Measurements from ENCODE around the gene CDRT4. TPM values are rescaled to one million over a fixed set of nuclear protein-coding genes. Genes with fewer than 3 reads are reported as not detected.
"Not testable (repeated sequence)": the region's sequence is repeated elsewhere in the genome, so short reads cannot be mapped to it uniquely, and the experiment has no call there.

CDRT4 gene
- total RNA-seq, 1 donor from 2014 or later, result 4.8 TPM

DNA sequence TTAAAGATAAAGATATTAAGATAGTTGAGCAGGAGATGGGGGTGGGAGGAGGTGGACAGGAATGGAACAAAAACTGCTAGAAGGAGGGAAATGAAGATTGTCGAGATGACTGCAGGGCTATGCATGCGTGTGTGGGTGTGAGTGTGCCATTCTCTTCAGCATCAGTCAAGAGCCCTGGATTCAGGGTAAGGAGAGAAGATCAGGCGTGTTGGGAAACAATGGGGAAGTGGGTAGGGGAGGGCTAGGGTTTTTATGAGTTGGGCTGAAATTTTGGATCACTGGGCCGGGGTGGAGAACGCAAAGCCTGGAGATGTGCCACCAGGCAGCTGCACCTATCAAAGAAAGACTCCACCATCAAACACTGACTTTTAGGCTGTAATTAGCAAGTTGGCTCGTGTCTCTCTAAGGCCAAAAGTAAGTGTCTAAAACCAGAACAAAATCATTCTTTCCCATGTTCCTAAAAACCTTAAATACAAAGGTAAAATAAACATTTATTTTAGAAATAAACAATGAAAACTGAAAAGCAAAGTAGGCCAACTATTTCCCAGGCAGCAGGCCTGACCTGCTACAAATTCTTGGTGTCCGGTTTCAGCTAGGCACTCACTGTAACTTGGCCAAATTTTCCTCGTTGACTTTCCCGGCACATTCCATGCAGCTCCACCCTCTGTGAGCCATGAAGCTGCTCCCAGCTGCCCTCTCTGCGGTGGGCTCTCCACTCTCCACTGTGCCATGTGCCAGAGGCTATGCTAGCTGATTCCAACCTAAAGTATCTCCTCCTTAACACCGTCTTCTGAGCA lies 4.2 kb downstream of the CDRT4 start:
- no peak for DNase-seq (ENCODE audit: extremely low read depth, low read depth, low spot score)

DNA sequence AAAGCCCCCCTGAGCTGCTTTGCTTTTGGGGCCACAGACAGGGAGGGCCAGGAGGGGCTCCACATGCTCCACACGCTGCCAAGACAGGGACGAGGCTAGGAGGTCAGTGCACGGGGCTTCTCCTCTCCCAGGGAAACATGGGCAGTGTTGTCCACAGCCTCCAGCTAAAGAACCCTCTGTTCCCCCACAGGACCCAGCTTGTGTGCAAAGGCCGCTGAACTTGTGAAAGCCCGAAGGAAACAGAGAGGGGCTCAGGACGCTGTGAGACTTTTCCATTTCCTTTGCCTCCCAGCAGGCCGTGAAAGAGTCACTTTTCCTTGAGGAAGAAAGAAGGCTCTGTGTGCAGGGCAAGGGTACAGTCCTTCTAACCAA lies 9.7 kb downstream of the CDRT4 start:
- DNase-seq (ENCODE audit: extremely low read depth, low read depth, low spot score), result no peak

DNA sequence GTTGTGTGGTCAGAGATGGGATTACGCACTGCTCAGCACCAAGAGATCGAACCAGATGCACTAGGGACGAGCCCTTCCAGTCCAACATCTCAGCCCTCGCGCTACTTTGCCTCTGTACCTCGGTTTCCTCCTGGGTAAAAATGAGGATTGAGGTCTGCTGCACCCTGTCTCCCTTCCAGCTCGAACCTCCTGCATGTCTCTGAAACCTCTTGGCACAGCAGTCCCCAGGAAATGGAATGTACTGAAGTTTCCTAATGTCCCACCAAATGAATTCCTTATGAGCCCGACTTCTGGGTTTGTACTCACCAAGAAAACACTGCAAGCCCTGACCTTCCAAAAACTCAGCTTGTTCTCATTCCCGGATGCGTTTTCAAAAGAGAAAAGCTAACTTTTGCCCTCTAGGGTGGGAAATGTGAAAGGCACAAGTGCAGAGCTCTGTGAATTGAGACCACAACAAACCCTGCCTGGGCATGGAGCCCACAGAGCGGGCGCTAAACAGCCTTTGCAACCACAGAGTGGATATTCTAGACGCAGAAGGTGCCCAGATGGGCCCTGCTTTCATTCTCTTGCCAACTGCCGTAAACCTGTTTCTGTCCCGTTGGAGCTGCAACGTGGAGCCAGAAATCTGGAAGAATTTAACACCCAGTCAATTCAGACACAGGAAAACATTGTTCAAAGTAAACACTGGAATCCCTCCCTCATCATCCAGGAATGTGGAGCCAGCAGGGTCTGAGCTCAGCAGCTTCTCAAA lies 10.3 kb downstream of the CDRT4 start:
- no peak for DNase-seq (ENCODE audit: extremely low read depth, low read depth, low spot score)

DNA sequence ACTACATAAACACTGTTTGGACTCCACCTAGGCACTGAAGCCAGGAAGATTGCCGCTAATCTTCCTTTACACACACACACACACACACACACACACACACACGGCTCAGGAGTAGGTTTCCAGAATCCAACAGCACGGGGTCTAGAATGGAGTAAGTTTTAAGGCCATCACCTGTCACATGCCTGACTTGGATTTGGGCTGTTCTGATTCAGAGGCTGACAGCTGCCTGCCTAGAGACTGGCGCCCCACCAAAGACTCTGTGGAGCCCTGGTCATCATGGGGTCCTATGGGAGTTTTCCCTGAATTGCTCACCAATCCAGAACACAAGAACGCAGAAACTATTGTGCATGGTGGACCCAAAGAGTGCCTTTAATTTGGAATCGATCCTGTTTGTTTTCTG lies 10.9 kb downstream of the CDRT4 start:
- DNase-seq (ENCODE audit: extremely low read depth, low read depth, low spot score), result no peak

GRCh38 chr17:15454346-15454745 lies 13.1 kb downstream of the CDRT4 start:
- no peak for DNase-seq (ENCODE audit: extremely low read depth, low read depth, low spot score)

GRCh38 chr17:15453782-15454181 lies 13.6 kb downstream of the CDRT4 start:
- no peak for DNase-seq (ENCODE audit: extremely low read depth, low read depth, low spot score)

GRCh38 chr17:15453246-15453645 lies 14.2 kb downstream of the CDRT4 start:
- DNase-seq (ENCODE audit: extremely low read depth, low read depth, low spot score), result no peak

DNA sequence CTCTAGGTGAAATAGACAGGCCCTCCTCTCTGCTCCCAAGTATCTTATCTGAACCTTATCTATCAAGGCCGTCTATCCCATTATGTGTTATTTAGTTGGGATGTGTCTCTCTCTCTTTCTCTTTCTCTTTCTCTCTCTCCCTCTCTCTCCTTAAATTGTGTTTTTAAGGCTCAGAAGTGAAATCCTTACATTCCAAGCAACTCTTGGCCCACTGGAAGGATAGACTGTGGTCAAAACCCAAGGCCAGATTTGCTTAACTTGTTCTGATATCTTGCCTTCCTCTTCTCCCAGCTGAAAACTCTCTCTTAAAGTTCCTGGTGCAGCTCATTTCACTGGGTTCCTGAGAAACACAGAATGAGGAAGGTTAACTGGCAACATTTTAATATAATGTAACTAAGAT lies 14.7 kb downstream of the CDRT4 start:
- DNase-seq (ENCODE audit: extremely low read depth, low read depth, low spot score), result no peak

GRCh38 chr17:15451680-15452079 lies 15.7 kb downstream of the CDRT4 start:
- no peak for DNase-seq (ENCODE audit: extremely low read depth, low read depth, low spot score)

- no peak for DNase-seq (ENCODE audit: extremely low read depth, low read depth, low spot score)
Measured at GRCh38 chr17:15448580-15448956, 18.9 kb downstream of the CDRT4 start.

GRCh38 chr17:15447928-15448579 lies 19.4 kb downstream of the CDRT4 start:
- peak; percentile 52 for DNase-seq (ENCODE audit: extremely low read depth, low read depth, low spot score)

- DNase-seq (ENCODE audit: extremely low read depth, low read depth, low spot score), result no peak
Measured at GRCh38 chr17:15446036-15446435, 21.4 kb downstream of the CDRT4 start.

DNA sequence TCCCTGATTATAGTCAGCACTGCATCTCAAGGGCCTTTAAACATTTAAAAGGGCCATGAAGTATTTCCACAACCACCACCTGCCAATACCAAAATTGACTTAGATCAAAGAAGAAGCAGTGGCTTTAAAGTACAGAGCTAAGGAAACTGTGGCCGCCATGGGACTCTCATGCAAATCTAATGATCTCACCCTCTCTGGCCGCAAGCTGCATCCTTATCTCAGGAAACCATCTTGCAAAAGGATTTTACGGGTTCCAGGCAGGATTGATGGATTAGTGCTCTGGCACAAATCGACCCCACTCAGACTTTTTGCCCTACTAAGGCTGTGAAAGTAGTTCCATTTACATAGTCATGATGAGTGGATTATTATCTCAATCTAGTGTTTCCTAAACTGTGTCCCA lies 22.6 kb downstream of the CDRT4 start:
- DNase-seq (ENCODE audit: extremely low read depth, low read depth, low spot score), result peak; percentile 90

DNA sequence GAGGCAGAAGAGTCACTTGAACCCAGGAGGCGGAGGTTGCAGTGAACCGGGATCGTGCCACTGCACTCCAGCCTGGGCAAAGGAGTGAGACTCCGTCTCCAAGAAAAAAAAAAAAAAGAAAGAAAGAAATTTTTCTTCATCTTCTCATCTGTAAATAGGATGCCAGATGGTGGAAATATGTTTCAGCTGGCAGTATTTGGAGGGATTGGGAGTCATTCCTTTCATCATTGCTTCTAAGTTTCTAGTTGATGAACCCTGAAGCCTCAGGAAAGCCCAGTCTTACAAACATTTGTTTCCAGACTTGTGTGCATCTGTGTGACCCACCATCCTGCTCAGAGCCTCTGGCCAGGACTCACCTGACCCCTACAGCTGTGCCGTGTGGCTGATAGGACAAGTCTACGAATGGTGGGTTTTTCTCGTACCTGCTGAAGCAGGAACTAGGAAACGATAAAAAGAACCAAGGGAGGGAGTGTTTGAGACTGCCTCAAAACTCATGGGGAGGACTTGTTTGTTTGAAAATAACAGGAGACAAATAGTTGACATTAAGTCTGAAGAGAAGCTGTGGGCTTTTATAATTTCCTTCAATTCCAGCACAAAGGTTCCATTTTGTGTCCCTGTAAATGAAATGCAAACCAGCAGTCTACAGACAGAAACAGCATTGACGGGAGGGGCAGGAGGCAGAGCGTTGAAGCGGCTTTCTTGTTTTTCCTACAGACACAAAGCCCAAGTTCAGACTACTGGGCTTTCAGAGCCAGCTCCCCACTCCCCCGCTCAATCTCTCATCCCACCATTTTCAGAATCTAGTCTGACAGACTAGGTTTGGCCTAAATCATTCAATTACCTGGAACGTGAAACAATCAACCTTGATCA lies 24.9 kb downstream of the CDRT4 start:
- no peak for DNase-seq (ENCODE audit: extremely low read depth, low read depth, low spot score)

- no peak for DNase-seq (ENCODE audit: extremely low read depth, low read depth, low spot score)
Measured at GRCh38 chr17:15441315-15441714, 26.1 kb downstream of the CDRT4 start.

DNA sequence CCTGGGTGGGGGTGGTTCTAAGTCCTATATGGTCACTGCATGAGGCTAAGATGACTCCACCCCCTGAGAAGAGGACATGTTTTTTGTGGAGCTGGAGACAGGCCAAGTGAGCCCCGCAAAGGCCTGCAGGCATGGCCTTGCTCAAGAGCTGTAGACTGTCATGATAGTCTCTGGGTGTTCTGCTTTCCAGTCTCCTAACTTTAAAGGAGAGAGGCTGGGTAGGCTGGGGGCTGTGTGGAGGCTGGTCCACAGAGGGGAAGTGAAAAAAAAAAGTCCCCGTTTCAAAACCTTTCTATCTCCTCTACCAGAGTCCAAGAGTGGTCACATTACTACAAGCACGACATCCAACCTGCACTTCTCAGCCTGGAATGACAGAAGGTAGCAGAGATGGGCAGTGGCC lies 27.1 kb downstream of the CDRT4 start:
- DNase-seq (ENCODE audit: extremely low read depth, low read depth, low spot score), result no peak

- DNase-seq (ENCODE audit: extremely low read depth, low read depth, low spot score), result not testable (repeated sequence)
Measured at GRCh38 chr17:15439205-15439985, 28.0 kb downstream of the CDRT4 start.

DNA sequence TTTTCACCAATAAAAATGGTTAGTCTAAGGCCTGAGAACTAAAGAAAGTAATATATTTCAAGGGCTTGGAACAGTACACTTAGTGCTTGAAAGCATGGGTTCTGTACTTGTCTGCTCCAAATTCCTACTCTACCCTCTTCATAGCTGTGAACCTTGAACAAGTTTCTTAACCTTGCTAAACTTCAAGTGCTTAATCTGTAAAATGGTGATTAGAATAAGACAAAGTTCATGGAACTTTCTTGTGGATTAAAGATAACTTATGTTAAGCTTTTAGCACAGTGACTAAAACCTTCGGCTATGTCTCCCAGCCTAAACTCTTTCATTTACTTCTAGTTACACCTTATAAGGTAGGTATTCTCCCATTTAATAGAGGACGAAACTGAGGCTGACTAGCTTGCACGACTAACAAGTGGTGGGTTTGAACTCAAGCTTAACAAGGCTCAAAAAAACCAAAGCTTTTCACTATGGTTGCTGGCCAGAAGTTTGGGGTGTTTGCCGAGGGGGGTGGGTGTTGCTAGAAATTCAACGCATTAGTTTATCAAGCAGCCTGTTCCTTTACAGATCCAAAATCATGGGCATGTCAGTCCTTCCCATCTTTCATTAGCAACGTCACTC lies 28.8 kb downstream of the CDRT4 start:
- no peak for DNase-seq (ENCODE audit: extremely low read depth, low read depth, low spot score)

DNA sequence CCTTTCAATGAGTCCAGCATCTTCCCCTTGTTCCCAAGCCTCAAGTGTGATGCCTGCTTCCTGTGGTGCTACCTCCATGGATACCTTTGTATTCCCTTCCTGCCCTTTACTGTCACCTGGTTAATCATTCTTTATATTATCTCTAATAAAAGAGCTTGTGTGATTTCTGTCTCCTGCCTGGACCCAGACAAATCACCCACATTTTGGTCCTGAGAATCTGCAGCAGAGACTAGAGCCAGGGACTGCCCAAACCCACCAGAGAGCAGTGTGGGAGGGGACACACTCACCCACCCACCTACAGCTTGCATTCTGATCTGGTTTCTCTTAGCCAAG lies 30.2 kb downstream of the CDRT4 start:
- no peak for DNase-seq (ENCODE audit: extremely low read depth, low read depth, low spot score)
